Fibroblast of lung (primary cell): ENCODE measurements around the gene B3GALT5.

Source experiments
- CTCF ChIP-seq, 2 donors: IDR thresholded peaks in 1 of 2; conservative IDR thresholded peaks in 1 of 2; 1 replicate in 1 of 2; 2 replicates in 1 of 2; pipeline ENCODE4 v1.5.1; 2011 to 2012; ENCODE audit warnings: low read length in 2 of 2, control low read depth in 1 of 2, inconsistent platforms in 1 of 2, low read depth in 1 of 2, mild to moderate bottlenecking in 1 of 2
- EZH2 ChIP-seq: IDR thresholded peaks from 2 replicates; pipeline ENCODE4 v1.5.1; 2012; ENCODE audit warnings: low read length, control low read depth, mild to moderate bottlenecking; ENCODE audit errors: missing control alignments

- TF ChIP-seq CTCF (conservative IDR thresholded peaks at IDR 0.05 in 1 of 2, IDR thresholded peaks at IDR 0.05 in 1 of 2; ENCODE audit: low read depth in 1 of 2, low read length in 2 of 2) (no peak), EZH2 (peak; percentile 60)
Observed at GRCh38 chr21:39612233-39613040, at the start of gene B3GALT5.
